Right lobe of liver (tissue), 4 donors: ENCODE data around the gene SPAG5.
A peak's percentile ranks its signal among the peaks of the same experiment; 100 is the strongest.

Experiments
- POLR2A ChIP-seq: fragments of 450-650 bp; IDR thresholded peaks from one replicate; pipeline ENCODE4 v1.6.1; 2017; ENCODE audit warnings: antibody characterized with exemption, mild to moderate bottlenecking
- TF ChIP-seq, protein P1 (sequence below), 4 donors: fragments of 200-600 bp in 3 of 4; fragments of 450-650 bp in 1 of 4; IDR thresholded peaks; one replicate each; pipeline versions ENCODE4 v1.5.1 to v1.8.0; 2016 to 2022; ENCODE audit warnings: antibody characterized with exemption in 4 of 4, mild to moderate bottlenecking in 2 of 4
- donor health status: DM: no; HTN: no; CAD: no.
- donor health status: DM: no; HTN: no; CAD: no.
- donor health status: DM: no; HTN: yes; CAD: no.

DNA sequence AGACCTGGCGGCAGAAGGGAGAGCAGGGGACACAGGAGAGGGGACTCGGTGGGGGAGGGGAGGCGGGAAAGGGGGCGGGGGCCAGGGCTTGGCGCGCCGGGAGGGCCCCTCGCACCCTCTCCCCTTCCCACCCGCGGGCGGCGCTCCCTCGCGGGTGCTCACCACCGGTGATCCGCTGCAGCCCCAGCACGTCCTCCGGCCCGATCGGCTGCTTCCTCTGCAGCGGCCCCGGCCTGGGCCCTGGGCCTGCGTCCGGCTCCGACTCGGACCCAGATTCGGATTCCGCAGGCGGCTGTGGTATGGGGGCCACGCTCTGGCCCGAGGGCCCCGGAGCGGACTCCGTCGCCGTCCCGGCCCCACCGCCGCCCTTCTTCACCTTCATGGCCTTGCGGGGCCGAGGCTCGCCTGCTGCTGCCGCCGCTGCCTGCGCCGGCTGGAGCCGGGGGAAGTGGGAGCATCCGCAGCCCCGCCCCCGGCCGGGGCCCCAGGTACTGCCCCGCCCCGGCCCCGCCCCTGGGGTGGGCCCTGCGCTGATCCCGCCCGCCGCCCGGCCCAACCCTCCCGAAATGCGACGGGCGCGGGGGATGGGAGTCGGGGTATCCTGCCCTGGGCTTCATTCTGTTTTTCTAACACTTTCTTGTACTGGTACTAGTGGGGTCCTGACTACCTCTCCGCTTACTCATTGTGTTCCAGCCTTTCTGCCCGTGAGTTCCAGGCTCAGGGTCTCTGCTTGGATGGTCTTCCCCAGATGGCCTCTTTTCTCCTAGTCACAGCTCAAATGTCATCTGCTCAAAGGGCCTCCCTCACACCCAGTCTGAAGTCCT, 46.4 kb downstream of the SPAG5 start, which contains the start of gene UNC119:
- TF ChIP-seq, protein P1, sequence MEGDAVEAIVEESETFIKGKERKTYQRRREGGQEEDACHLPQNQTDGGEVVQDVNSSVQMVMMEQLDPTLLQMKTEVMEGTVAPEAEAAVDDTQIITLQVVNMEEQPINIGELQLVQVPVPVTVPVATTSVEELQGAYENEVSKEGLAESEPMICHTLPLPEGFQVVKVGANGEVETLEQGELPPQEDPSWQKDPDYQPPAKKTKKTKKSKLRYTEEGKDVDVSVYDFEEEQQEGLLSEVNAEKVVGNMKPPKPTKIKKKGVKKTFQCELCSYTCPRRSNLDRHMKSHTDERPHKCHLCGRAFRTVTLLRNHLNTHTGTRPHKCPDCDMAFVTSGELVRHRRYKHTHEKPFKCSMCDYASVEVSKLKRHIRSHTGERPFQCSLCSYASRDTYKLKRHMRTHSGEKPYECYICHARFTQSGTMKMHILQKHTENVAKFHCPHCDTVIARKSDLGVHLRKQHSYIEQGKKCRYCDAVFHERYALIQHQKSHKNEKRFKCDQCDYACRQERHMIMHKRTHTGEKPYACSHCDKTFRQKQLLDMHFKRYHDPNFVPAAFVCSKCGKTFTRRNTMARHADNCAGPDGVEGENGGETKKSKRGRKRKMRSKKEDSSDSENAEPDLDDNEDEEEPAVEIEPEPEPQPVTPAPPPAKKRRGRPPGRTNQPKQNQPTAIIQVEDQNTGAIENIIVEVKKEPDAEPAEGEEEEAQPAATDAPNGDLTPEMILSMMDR (IDR thresholded peaks at IDR 0.05) = no peak
- TF ChIP-seq POLR2A = peak; percentile 86
